ENCODE results near the gene RALGAPA2.

Gene RALGAPA2

GRCh38 chr20:20343932-20344331 lies 368.5 kb downstream of the RALGAPA2 start:
- no peak for DNase-seq (ENCODE audit: low read depth in 1 of 2, low spot score in 1 of 2)
